ENCODE data around the gene KCNIP4. TPM values are rescaled to one million over a fixed set of nuclear protein-coding genes. Genes with fewer than 3 reads are reported as not detected.

KCNIP4 gene
- total and polyA plus RNA-seq, 9 of the 15 experiments (the other 6 are each of a cell fraction or from before 2014, with no cell fraction given) = 0.25 to 0.41 TPM; not detected in 7

DNA sequence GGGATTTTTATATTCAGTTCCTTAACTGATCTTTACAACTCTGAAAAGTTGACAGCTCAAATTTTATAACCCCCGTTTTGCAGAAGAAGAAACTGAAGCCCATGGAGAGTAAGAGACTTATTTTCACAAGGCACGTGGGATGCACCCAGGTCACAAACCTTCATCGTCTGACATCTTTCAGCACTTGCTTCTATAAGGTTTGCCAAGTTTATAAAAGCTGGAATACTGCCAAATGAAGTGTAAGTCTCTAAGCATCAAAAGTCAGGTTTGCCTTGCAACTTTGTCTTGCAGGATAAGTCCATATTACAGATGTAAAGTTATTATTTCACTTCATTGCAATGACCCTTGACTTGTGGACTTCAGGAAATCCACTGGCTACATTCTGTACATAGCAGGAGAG, 6.3 kb upstream of the KCNIP4 start:
- no peaks in the 10 kb centered on the region for H3K9me3 ChIP-seq (replicated peaks; ENCODE audit: control insufficient read depth, insufficient read depth, low read depth, low read length)
- no peaks in the 10 kb centered on the region for H3K79me2 ChIP-seq (ENCODE audit: control insufficient read depth, insufficient read depth, low read length)
- CTCF ChIA-PET (ENCODE audit: low intra/inter-chr PET ratio) = no interaction called here
- POLR2A ChIA-PET = no interaction called here
- FAIRE-seq (no peak), ATAC-seq (no peak), DNase-seq (ENCODE audit: extremely low read depth in 1 of 4, low spot score in 3 of 4) (no peak)
- BruUV-seq (replicated peaks) = no TSS peak
- H3K9me1 ChIP-seq (ENCODE audit: control insufficient read depth, insufficient read depth, low read length) = no peaks in the 10 kb centered on the region
- H3K4me2 ChIP-seq (ENCODE audit: insufficient read depth, low read length) = no peak overlapping the region
- H3K27me3 ChIP-seq (ENCODE audit: control insufficient read depth in 2 of 2, insufficient read depth in 2 of 2, low read length in 2 of 2) = no peaks in the 10 kb centered on the region
- H3K9ac ChIP-seq (ENCODE audit: insufficient read depth in 1 of 2, low read depth in 2 of 2, low read length in 2 of 2) = no peak overlapping the region
- in situ Hi-C loops (cut with MboI) = no loop called here
- no peaks in the 10 kb centered on the region for H4K20me1 ChIP-seq (replicated peaks; ENCODE audit: control insufficient read depth, insufficient read depth, low read length)
- no peaks in the 10 kb centered on the region for H3K4me1 ChIP-seq (replicated peaks in 1 of 2; ENCODE audit: control insufficient read depth in 2 of 2, insufficient read depth in 2 of 2, low read length in 2 of 2)
- H2AFZ ChIP-seq (ENCODE audit: low read depth, low read length) = no peak overlapping the region
- no peak overlapping the region for H3K4me3 ChIP-seq
- WGBS (ENCODE audit: insufficient coverage, low coverage, missing lambda C conversion rate) = 0% methylated on average over 3 of the region's 3 CpGs
- no peak overlapping the region for H3K27ac ChIP-seq (ENCODE audit: extremely low read depth, low read depth, low read length)
- H3K36me3 ChIP-seq (ENCODE audit: control insufficient read depth, insufficient read depth, low read length) = no peaks in the 10 kb centered on the region
- intact Hi-C loops (cut with micrococcal nuclease) = no loop called here
- TF ChIP-seq ZC3H11A (IDR thresholded peaks at IDR 0.05; ENCODE audit: low read depth, low read length) (no peak), NR3C1 (CRISPR knock-in tag; IDR thresholded peaks at IDR 0.05) (no peak), ZBTB7A (IDR thresholded peaks at IDR 0.05; ENCODE audit: borderline replicate concordance, control insufficient read depth, low read depth, low read length) (no peak), HNRNPK (IDR thresholded peaks at IDR 0.05; ENCODE audit: low read depth, low read length, poor library complexity, severe bottlenecking) (no peak), RFX7 (CRISPR knock-in tag; IDR thresholded peaks at IDR 0.05) (no peak), ZKSCAN8 (CRISPR knock-in tag; IDR thresholded peaks at IDR 0.05) (no peak), ZSCAN29 (IDR thresholded peaks at IDR 0.05) (no peak), ZNF134 (CRISPR knock-in tag; conservative IDR thresholded peaks at IDR 0.05) (no peak), TFAM (CRISPR knock-in tag; conservative IDR thresholded peaks at IDR 0.05) (no peak), PPARD (CRISPR knock-in tag; IDR thresholded peaks at IDR 0.05) (no peak), RBBP5 (IDR thresholded peaks at IDR 0.05; ENCODE audit: borderline replicate concordance, insufficient read depth, low read length, poor library complexity, severe bottlenecking) (no peak), CEBPB (tag; IDR thresholded peaks at IDR 0.05) (no peak), NRF1 (conservative IDR thresholded peaks at IDR 0.05 in 1 of 2, IDR thresholded peaks at IDR 0.05 in 1 of 2) (no peak)
- TF ChIP-seq, protein P1, sequence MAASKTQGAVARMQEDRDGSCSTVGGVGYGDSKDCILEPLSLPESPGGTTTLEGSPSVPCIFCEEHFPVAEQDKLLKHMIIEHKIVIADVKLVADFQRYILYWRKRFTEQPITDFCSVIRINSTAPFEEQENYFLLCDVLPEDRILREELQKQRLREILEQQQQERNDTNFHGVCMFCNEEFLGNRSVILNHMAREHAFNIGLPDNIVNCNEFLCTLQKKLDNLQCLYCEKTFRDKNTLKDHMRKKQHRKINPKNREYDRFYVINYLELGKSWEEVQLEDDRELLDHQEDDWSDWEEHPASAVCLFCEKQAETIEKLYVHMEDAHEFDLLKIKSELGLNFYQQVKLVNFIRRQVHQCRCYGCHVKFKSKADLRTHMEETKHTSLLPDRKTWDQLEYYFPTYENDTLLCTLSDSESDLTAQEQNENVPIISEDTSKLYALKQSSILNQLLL (CRISPR knock-in tag; IDR thresholded peaks at IDR 0.05; ENCODE audit: borderline replicate concordance) = no peak
- TF ChIP-seq, protein P2, sequence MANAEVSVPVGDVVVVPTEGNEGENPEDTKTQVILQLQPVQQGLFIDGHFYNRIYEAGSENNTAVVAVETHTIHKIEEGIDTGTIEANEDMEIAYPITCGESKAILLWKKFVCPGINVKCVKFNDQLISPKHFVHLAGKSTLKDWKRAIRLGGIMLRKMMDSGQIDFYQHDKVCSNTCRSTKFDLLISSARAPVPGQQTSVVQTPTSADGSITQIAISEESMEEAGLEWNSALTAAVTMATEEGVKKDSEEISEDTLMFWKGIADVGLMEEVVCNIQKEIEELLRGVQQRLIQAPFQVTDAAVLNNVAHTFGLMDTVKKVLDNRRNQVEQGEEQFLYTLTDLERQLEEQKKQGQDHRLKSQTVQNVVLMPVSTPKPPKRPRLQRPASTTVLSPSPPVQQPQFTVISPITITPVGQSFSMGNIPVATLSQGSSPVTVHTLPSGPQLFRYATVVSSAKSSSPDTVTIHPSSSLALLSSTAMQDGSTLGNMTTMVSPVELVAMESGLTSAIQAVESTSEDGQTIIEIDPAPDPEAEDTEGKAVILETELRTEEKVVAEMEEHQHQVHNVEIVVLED (CRISPR knock-in tag; IDR thresholded peaks at IDR 0.05) = no peak
- TF ChIP-seq, protein P3, sequence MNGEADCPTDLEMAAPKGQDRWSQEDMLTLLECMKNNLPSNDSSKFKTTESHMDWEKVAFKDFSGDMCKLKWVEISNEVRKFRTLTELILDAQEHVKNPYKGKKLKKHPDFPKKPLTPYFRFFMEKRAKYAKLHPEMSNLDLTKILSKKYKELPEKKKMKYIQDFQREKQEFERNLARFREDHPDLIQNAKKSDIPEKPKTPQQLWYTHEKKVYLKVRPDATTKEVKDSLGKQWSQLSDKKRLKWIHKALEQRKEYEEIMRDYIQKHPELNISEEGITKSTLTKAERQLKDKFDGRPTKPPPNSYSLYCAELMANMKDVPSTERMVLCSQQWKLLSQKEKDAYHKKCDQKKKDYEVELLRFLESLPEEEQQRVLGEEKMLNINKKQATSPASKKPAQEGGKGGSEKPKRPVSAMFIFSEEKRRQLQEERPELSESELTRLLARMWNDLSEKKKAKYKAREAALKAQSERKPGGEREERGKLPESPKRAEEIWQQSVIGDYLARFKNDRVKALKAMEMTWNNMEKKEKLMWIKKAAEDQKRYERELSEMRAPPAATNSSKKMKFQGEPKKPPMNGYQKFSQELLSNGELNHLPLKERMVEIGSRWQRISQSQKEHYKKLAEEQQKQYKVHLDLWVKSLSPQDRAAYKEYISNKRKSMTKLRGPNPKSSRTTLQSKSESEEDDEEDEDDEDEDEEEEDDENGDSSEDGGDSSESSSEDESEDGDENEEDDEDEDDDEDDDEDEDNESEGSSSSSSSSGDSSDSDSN (IDR thresholded peaks at IDR 0.05; ENCODE audit: borderline replicate concordance in 1 of 2, low read depth in 2 of 2, low read length in 2 of 2) = no peak
- TF ChIP-seq, protein P4, sequence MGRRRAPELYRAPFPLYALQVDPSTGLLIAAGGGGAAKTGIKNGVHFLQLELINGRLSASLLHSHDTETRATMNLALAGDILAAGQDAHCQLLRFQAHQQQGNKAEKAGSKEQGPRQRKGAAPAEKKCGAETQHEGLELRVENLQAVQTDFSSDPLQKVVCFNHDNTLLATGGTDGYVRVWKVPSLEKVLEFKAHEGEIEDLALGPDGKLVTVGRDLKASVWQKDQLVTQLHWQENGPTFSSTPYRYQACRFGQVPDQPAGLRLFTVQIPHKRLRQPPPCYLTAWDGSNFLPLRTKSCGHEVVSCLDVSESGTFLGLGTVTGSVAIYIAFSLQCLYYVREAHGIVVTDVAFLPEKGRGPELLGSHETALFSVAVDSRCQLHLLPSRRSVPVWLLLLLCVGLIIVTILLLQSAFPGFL (CRISPR knock-in tag; IDR thresholded peaks at IDR 0.05) = no peak
